ENCODE measurements around the gene OR51L1.

Gene OR51L1

DNA sequence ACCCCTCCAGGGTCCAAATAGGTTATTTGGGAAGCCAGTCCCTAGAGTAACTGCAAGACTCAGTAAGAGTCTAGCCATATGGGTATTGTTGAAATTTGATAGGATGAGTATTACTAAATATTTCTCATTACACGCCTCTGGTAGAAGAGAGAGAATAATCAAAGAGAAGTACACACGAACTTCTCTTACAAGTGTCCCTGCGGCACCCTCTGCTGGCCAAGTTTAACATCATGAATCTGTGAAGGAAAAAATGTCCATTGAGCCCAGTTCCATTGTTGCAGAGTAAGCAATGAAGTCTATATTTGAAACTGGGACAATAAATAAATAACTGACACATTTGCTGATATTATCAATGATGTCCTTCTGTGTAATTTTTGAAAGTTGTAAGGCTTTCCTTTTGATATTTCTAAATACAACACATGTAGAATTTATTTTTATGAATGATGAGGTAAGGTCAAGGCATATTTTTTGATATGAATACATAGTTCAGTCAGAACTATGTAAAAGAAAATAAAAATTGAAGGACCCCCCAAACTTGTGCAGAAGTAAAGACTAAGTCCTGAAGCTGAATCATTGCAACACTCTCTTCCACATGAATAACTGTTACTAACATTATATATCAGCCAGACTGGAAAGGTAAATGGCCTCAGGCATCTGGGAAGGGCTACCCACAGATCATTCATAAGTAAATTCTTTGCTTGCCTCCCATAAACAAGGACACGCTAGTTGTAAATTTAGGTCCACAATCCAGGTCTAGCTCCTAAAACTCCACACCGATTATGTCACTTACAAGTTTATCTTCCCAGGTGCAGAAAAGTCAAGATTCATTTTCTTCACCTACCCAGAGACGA is 10.0 kb downstream of the OR51L1 start:
- 43 to 66% methylated on average over 3 to 5 of the region's 6 CpGs for WGBS, 2 experiments (ENCODE audit: insufficient coverage in 2 of 2)
- Histone ChIP-seq H3K4me3 (ENCODE audit: extremely low read depth, insufficient read depth, low read length, poor library complexity, severe bottlenecking) (no peak overlapping the region), H3K4me1 (ENCODE audit: control insufficient read depth, insufficient read depth, low read length, poor library complexity, severe bottlenecking) (no peaks in the 10 kb centered on the region), H3K36me3 (ENCODE audit: control insufficient read depth, insufficient read depth, low read length) (no peaks in the 10 kb centered on the region), H3K9me3 (ENCODE audit: control insufficient read depth, low read length) (no peaks in the 10 kb centered on the region), H3K27ac (ENCODE audit: low read depth, low read length, severe bottlenecking) (no peak overlapping the region)

DNA sequence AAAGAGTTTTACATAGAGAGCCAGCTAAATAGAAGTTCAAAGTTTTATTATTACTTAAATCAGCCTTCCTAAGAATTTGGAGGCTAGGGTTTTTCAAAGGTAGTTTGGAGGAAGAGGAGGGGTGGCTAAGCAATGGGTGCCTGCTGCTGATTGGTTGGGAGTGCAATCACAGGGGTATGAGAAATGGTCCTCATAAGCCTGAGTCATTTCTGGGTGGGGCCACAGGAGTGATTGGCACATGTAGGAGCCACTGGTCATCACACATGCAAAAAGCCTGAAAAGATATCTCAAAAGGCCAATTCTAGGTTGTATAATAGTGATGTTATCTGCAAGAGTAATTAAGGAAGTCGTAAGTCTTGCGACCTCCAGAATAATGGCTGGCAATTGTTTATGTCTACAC is 12.9 kb downstream of the OR51L1 start:
- Histone ChIP-seq H3K4me1 (ENCODE audit: control insufficient read depth, insufficient read depth, low read length, poor library complexity, severe bottlenecking) (no peaks in the 10 kb centered on the region), H3K9me3 (ENCODE audit: control insufficient read depth, low read length) (no peaks in the 10 kb centered on the region), H3K4me3 (ENCODE audit: extremely low read depth, insufficient read depth, low read length, poor library complexity, severe bottlenecking) (no peak overlapping the region), H3K27ac (ENCODE audit: low read depth, low read length, severe bottlenecking) (no peak overlapping the region), H3K36me3 (ENCODE audit: control insufficient read depth, insufficient read depth, low read length) (no peaks in the 10 kb centered on the region)
- 100% methylated on average over 2 of the region's 2 CpGs; no CpG with 5 or more reads in 1 of the 2 experiments for WGBS, 2 experiments (ENCODE audit: insufficient coverage in 2 of 2)

DNA sequence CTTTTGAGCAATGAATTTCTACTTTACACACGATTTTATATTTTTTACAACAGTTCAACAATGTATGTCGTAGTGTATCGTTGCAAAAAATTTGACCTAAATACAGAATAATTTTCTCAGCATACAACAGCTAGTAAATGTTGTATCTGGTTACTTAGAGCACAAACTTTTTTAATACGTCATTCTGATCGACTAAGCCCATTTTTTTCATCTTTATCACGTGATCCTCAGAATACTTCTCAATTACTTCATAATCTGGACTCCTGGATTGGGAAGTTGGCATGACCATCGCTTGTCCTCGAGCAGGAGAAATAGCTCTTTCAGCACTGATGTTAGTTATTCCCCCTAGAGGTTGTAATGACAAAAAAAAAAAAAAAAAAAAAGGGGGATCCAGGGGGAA is 16.6 kb downstream of the OR51L1 start:
- no peaks in the 10 kb centered on the region for H3K9me3 ChIP-seq (ENCODE audit: control insufficient read depth, low read length)
- H3K4me3 ChIP-seq (ENCODE audit: extremely low read depth, insufficient read depth, low read length, poor library complexity, severe bottlenecking) = no peak overlapping the region
- WGBS, 2 experiments (ENCODE audit: insufficient coverage in 2 of 2) = 71 to 92% methylated on average over 2 to 3 of the region's 8 CpGs
- H3K36me3 ChIP-seq (ENCODE audit: control insufficient read depth, insufficient read depth, low read length) = no peaks in the 10 kb centered on the region
- H3K4me1 ChIP-seq (ENCODE audit: control insufficient read depth, insufficient read depth, low read length, poor library complexity, severe bottlenecking) = no peaks in the 10 kb centered on the region
- H3K27ac ChIP-seq (ENCODE audit: low read depth, low read length, severe bottlenecking) = no peak overlapping the region

DNA sequence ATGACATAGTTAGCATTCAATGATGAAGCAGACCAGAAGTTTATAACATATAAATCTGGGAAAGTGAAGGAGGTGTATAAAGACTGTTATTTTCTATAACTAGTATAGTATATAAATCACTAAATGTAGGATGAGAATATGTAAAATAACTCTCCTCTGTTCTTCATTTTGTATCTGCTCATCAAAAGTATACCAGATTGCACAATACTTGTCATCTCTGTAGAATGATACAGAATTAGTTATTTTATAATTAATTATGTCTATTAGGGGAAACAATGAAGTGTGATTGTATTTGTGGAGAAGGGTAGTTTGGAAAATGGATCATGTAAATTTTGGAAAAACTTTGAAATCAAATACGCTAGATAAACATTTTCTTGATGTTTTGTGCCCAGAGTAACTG is 18.4 kb downstream of the OR51L1 start:
- Histone ChIP-seq H3K4me3 (ENCODE audit: extremely low read depth, insufficient read depth, low read length, poor library complexity, severe bottlenecking) (no peak overlapping the region), H3K4me1 (ENCODE audit: control insufficient read depth, insufficient read depth, low read length, poor library complexity, severe bottlenecking) (no peaks in the 10 kb centered on the region)
- WGBS, 2 experiments (ENCODE audit: insufficient coverage in 2 of 2) = 80 to 86% methylated on average over 1 of the region's 1 CpG

DNA sequence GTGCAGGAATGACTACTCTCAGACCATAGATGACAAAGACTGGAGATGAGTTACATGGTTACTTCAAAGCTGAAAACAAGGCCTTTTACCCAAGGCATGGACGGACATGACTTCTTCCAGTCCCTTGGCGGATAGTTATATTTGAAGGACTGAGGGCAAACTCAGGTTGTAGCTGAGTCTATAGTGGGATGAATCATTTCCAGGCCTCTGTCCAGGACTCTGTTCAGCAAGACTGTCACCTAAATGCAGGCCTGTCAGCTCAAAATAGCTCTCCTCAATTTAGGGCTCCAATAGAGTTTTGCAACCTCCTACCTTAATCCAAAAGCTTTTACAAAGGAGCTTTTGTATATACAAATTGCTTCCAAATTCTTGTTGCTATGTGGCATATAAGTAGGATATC is 27.3 kb downstream of the OR51L1 start:
- no peaks in the 10 kb centered on the region for H3K36me3 ChIP-seq (ENCODE audit: control insufficient read depth, insufficient read depth, low read length)

More for the DNA sequence above, 18.4 kb downstream of the OR51L1 start:
- Histone ChIP-seq H3K36me3 (ENCODE audit: control insufficient read depth, insufficient read depth, low read length) (no peaks in the 10 kb centered on the region), H3K9me3 (ENCODE audit: control insufficient read depth, low read length) (no peaks in the 10 kb centered on the region), H3K27ac (ENCODE audit: low read depth, low read length, severe bottlenecking) (no peak overlapping the region)

DNA sequence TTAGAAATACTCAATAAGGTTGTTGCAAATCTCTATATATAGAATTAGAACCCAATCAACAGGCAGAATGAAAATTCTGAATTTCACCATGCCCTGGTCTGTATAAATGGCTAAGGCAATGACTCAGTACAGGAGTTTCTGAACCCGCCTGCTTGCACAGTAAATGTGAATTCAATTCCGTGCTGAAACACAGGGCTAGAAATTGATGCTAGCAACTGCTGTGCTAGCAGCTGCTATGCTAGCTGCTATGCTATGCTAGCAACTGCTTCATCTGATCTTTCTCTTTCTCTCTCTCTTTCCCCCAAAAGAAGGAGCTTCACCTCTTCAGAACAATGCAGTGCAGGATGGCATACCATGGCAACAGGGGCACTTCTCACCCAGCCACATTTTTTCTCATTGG is 42.0 kb downstream of the OR51L1 start:
- Histone ChIP-seq H3K27ac (ENCODE audit: low read depth, low read length, severe bottlenecking) (no peak overlapping the region), H3K4me1 (ENCODE audit: control insufficient read depth, insufficient read depth, low read length, poor library complexity, severe bottlenecking) (no peaks in the 10 kb centered on the region), H3K4me3 (ENCODE audit: extremely low read depth, insufficient read depth, low read length, poor library complexity, severe bottlenecking) (no peak overlapping the region), H3K36me3 (ENCODE audit: control insufficient read depth, insufficient read depth, low read length) (no peaks in the 10 kb centered on the region), H3K9me3 (ENCODE audit: control insufficient read depth, low read length) (no peaks in the 10 kb centered on the region)
- WGBS, 2 experiments (ENCODE audit: insufficient coverage in 2 of 2) = 92 to 100% methylated on average over 2 of the region's 2 CpGs

More for the DNA sequence above, 27.3 kb downstream of the OR51L1 start:
- no peak overlapping the region for H3K4me3 ChIP-seq (ENCODE audit: extremely low read depth, insufficient read depth, low read length, poor library complexity, severe bottlenecking)
- H3K9me3 ChIP-seq (ENCODE audit: control insufficient read depth, low read length) = no peaks in the 10 kb centered on the region
- H3K27ac ChIP-seq (ENCODE audit: low read depth, low read length, severe bottlenecking) = no peak overlapping the region
- 61 to 75% methylated on average over 2 of the region's 2 CpGs for WGBS, 2 experiments (ENCODE audit: insufficient coverage in 2 of 2)
- H3K4me1 ChIP-seq (ENCODE audit: control insufficient read depth, insufficient read depth, low read length, poor library complexity, severe bottlenecking) = no peaks in the 10 kb centered on the region

DNA sequence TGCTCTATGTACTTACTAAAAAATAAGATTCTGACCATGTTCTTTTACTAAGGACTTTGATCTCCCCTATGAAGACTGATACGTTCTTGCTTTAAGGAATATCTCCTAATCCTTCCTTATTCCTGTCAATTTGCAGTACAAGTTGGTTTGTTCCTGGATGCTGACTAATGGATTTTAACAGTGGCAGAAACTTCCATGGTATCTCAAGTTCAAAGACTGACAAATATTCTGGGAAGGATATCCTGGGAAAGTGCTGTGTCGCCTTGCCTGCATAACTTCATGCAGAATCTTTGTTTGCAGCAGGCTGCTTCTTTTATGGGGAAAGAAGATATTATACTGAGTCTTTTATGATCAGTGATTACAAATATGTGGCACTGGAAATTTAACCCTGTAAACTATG is 43.3 kb downstream of the OR51L1 start:
- Histone ChIP-seq H3K4me1 (ENCODE audit: control insufficient read depth, insufficient read depth, low read length, poor library complexity, severe bottlenecking) (no peaks in the 10 kb centered on the region), H3K4me3 (ENCODE audit: extremely low read depth, insufficient read depth, low read length, poor library complexity, severe bottlenecking) (no peak overlapping the region), H3K27ac (ENCODE audit: low read depth, low read length, severe bottlenecking) (no peak overlapping the region), H3K36me3 (ENCODE audit: control insufficient read depth, insufficient read depth, low read length) (no peaks in the 10 kb centered on the region), H3K9me3 (ENCODE audit: control insufficient read depth, low read length) (no peaks in the 10 kb centered on the region)
- 80 to 100% methylated on average over 1 of the region's 2 CpGs for WGBS, 2 experiments (ENCODE audit: insufficient coverage in 2 of 2)

DNA sequence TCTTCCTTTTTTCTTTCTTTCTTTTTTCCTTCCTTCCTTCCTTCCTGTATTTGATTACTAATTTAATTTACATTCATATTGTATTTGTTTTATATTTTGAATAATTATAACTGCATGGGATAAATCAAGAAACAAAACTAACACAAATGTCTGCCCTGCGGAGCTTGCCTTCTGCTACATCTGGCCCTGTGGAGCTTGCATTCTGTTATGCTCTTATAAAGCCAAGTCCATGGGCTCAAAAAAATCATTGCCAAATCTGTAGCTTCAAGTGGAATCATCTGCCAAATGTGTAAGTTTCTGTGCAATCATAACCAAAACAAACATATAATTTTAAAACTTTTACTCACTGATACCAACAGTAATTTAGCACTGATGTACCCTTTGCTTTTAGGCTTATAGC is 43.7 kb downstream of the OR51L1 start:
- 100% methylated on average over 1 of the region's 1 CpG; no CpG with 5 or more reads in 1 of the 2 experiments for WGBS, 2 experiments (ENCODE audit: insufficient coverage in 2 of 2)
- H3K4me3 ChIP-seq (ENCODE audit: extremely low read depth, insufficient read depth, low read length, poor library complexity, severe bottlenecking) = no peak overlapping the region
- H3K36me3 ChIP-seq (ENCODE audit: control insufficient read depth, insufficient read depth, low read length) = no peaks in the 10 kb centered on the region
- H3K27ac ChIP-seq (ENCODE audit: low read depth, low read length, severe bottlenecking) = no peak overlapping the region
- no peaks in the 10 kb centered on the region for H3K4me1 ChIP-seq (ENCODE audit: control insufficient read depth, insufficient read depth, low read length, poor library complexity, severe bottlenecking)
- no peaks in the 10 kb centered on the region for H3K9me3 ChIP-seq (ENCODE audit: control insufficient read depth, low read length)

DNA sequence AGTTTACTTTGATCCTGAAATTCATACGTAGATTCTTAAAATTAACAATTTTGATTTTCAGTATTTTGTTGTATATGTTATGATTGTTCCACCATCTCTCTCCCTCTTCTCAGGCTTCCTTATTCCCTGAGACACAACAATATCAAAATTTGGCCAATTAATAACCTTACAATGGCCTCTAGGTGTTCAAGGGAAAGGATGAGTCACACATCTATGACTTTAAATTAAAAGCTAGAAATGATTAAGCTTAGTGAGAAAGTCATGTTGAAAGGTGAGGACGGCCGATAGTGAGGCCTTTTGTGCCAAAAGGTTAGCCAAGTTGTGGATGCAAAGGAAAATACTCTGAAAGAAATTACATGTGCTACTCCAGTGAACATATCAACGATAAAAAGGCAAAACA is 46.2 kb downstream of the OR51L1 start:
- 100% methylated on average over 2 of the region's 4 CpGs; no CpG with 5 or more reads in 1 of the 2 experiments for WGBS, 2 experiments (ENCODE audit: insufficient coverage in 2 of 2)
- Histone ChIP-seq H3K9me3 (ENCODE audit: control insufficient read depth, low read length) (no peaks in the 10 kb centered on the region), H3K27ac (ENCODE audit: low read depth, low read length, severe bottlenecking) (no peak overlapping the region), H3K4me1 (ENCODE audit: control insufficient read depth, insufficient read depth, low read length, poor library complexity, severe bottlenecking) (no peaks in the 10 kb centered on the region), H3K36me3 (ENCODE audit: control insufficient read depth, insufficient read depth, low read length) (no peaks in the 10 kb centered on the region), H3K4me3 (ENCODE audit: extremely low read depth, insufficient read depth, low read length, poor library complexity, severe bottlenecking) (no peak overlapping the region)

GRCh38 chr11:5042091-5042490 is 47.4 kb downstream of the OR51L1 start:
- no peak overlapping the region for H3K27ac ChIP-seq (ENCODE audit: low read depth, low read length, severe bottlenecking)
- 45 to 49% methylated on average over 2 to 3 of the region's 3 CpGs for WGBS, 2 experiments (ENCODE audit: insufficient coverage in 2 of 2)
- H3K4me1 ChIP-seq (ENCODE audit: control insufficient read depth, insufficient read depth, low read length, poor library complexity, severe bottlenecking) = no peaks in the 10 kb centered on the region
- no peak overlapping the region for H3K4me3 ChIP-seq (ENCODE audit: extremely low read depth, insufficient read depth, low read length, poor library complexity, severe bottlenecking)
- H3K36me3 ChIP-seq (ENCODE audit: control insufficient read depth, insufficient read depth, low read length) = no peaks in the 10 kb centered on the region
- H3K9me3 ChIP-seq (ENCODE audit: control insufficient read depth, low read length) = no peaks in the 10 kb centered on the region

GRCh38 chr11:5043380-5043779 is 48.7 kb downstream of the OR51L1 start:
- 40 to 80% methylated on average over 1 of the region's 2 CpGs for WGBS, 2 experiments (ENCODE audit: insufficient coverage in 2 of 2)
- Histone ChIP-seq H3K9me3 (ENCODE audit: control insufficient read depth, low read length) (no peaks in the 10 kb centered on the region), H3K4me3 (ENCODE audit: extremely low read depth, insufficient read depth, low read length, poor library complexity, severe bottlenecking) (no peak overlapping the region), H3K27ac (ENCODE audit: low read depth, low read length, severe bottlenecking) (no peak overlapping the region), H3K36me3 (ENCODE audit: control insufficient read depth, insufficient read depth, low read length) (no peaks in the 10 kb centered on the region), H3K4me1 (ENCODE audit: control insufficient read depth, insufficient read depth, low read length, poor library complexity, severe bottlenecking) (no peaks in the 10 kb centered on the region)

Data from mesodermal cell (in vitro differentiated cells).